PC-9 (cell line): ENCODE data around the gene SLC25A41. TPM values are rescaled to one million over a fixed set of nuclear protein-coding genes. Genes with fewer than 3 reads are reported as not detected.

ENCODE experiments used
- BruUV-seq: library from RNA; stranded (reverse); fragments of 400-500 nt; replicated peaks from 2 replicates; lab custom pipeline; 2021; lab: Mats Ljungman, UMichigan
- CTCF ChIA-PET: fragments of 300-600 bp; sonication (Branson Sonifier 250); formaldehyde crosslinking; loops from one replicate; lab custom pipeline; 2022; ENCODE audit warnings: antibody characterized with exemption; lab: Charles Lee
- POLR2A ChIA-PET: fragments of 300-600 bp; sonication (Branson Sonifier 250); formaldehyde crosslinking; loops from one replicate; lab custom pipeline; 2022; ENCODE audit warnings: antibody characterized with exemption; ENCODE audit not compliant: unreplicated experiment; lab: Charles Lee
- DNase-seq, 2 experiments: peaks; one replicate each; pipeline versions ENCODE4 v3.0.0 to v3.0.0-alpha.2; 2015 to 2022; ENCODE audit warnings: mixed read lengths in 1 of 2
- H2AFZ ChIP-seq: fragments of 200-600 bp; sonication (generic); 2 replicates; pipeline ENCODE4 v1.8.1; 2017; ENCODE audit warnings: antibody characterized with exemption
- H3F3A ChIP-seq: fragments of 200-600 bp; sonication (generic); 2 replicates; pipeline ENCODE4 v1.8.1; 2017; ENCODE audit warnings: antibody characterized with exemption, mild to moderate bottlenecking, low read depth; ENCODE audit not compliant: insufficient read depth
- H3K27ac ChIP-seq: fragments of 200-600 bp; sonication (generic); 2 replicates; pipeline ENCODE4 v1.6.1; 2016; ENCODE audit warnings: mixed run types
- H3K27me3 ChIP-seq: fragments of 200-600 bp; sonication (generic); 2 replicates; pipeline ENCODE4 v1.6.1; 2016; ENCODE audit warnings: low read depth, mixed run types; ENCODE audit not compliant: insufficient read depth
- H3K36me3 ChIP-seq: fragments of 200-600 bp; sonication (generic); 2 replicates; pipeline ENCODE4 v1.6.1; 2016; ENCODE audit warnings: low read depth, mixed run types
- H3K4me1 ChIP-seq: fragments of 200-600 bp; sonication (generic); replicated peaks from 2 replicates; pipeline ENCODE4 v1.6.1; 2016; ENCODE audit warnings: mixed run types; ENCODE audit not compliant: insufficient read depth
- H3K4me2 ChIP-seq: fragments of 200-600 bp; sonication (generic); 2 replicates; pipeline ENCODE4 v1.6.1; 2017; ENCODE audit warnings: mixed run types
- H3K4me3 ChIP-seq: fragments of 200-600 bp; sonication (generic); 2 replicates; pipeline ENCODE4 v1.6.1; 2016; ENCODE audit warnings: mixed run types
- H3K79me2 ChIP-seq: fragments of 200-600 bp; sonication (generic); 2 replicates; pipeline ENCODE4 v1.6.1; 2017; ENCODE audit warnings: low read depth, mixed run types
- H3K9me2 ChIP-seq: fragments of 200-600 bp; sonication (generic); 2 replicates; pipeline ENCODE4 v1.8.1; 2017; ENCODE audit warnings: mild to moderate bottlenecking; ENCODE audit not compliant: insufficient read depth
- H3K9me3 ChIP-seq: fragments of 200-600 bp; sonication (generic); 2 replicates; pipeline ENCODE4 v1.8.1; 2016; ENCODE audit warnings: low read depth; ENCODE audit not compliant: insufficient read depth
- H4K20me1 ChIP-seq: fragments of 200-600 bp; sonication (generic); 2 replicates; pipeline ENCODE4 v1.8.1; 2017; ENCODE audit not compliant: insufficient read depth
- CTCF ChIP-seq: fragments of 200-600 bp; sonication (generic); conservative IDR thresholded peaks from 2 replicates; pipeline ENCODE4 v1.6.1; 2017; ENCODE audit warnings: mixed run types, antibody characterized with exemption, mild to moderate bottlenecking, moderate library complexity
- EZH2 ChIP-seq: fragments of 200-600 bp; sonication (generic); IDR thresholded peaks from 2 replicates; pipeline ENCODE4 v1.8.0; 2017; ENCODE audit warnings: antibody characterized with exemption, low read depth
- intact Hi-C: fragments of 100-400 bp; cut with micrococcal nuclease; formaldehyde crosslinking; loops from one replicate; pipeline ENCODE4 v1.10.0; 2022; ENCODE audit not compliant: unreplicated experiment
- microRNA-seq: library from miRNA; unstranded; fragments of <30 nt; microRNA quantifications from one replicate; pipeline ENCODE4 v1.2.0, GENCODE V29; 2021; ENCODE audit warnings: borderline number of aligned reads, borderline replicate concordance
- total RNA-seq: library from RNA; stranded (reverse); gene quantifications from 2 replicates; pipeline ENCODE4 v1.2.3, GENCODE V29; 2021

Gene SLC25A41
- total RNA-seq, 1 experiment from 2014 or later = not detected

- Histone ChIP-seq H3K9me3 (no peaks in the 10 kb centered on the region), H3K9me2 (no peaks in the 10 kb centered on the region), H2AFZ (no peak overlapping the region), H3K36me3 (no peaks in the 10 kb centered on the region), H3F3A (0 out of 2 replicates have a peak, but pooled peaks cover 3% of the 10 kb centered on the region), H3K79me2 (no peaks in the 10 kb centered on the region), H4K20me1 (no peaks in the 10 kb centered on the region), H3K4me3 (no peak overlapping the region), H3K27me3 (no peaks in the 10 kb centered on the region), H3K4me1 (no peaks in the 10 kb centered on the region), H3K27ac (no peak overlapping the region), H3K4me2 (no peak overlapping the region)
- DNase-seq = no peak
- intact Hi-C loops = no loop called here
- TF ChIP-seq EZH2 (no peak), CTCF (no peak)
- ChIA-PET CTCF (no interaction called here), POLR2A (no interaction called here)
- no TSS peak for BruUV-seq
Measured at GRCh38 chr19:6376512-6377190, 56.9 kb downstream of the SLC25A41 start.

Small RNAs within 50 kb of the gene (microRNA-seq; reads per million reads assigned to microRNA genes)
- gene MIR3940 (53.9 reads per million, percentile 44 among the genes with 10 or more reads in this experiment), gene MIR6790 (not detected), gene MIR6885 (not detected)

Other genes with a start within 250 kb of the SLC25A41 start
- gene MLLT1, start 153.8 kb downstream of the SLC25A41 start, total RNA-seq = 36.8 and 44.2 TPM in 2 replicates
- gene ACER1, start 100.2 kb downstream of the SLC25A41 start, total RNA-seq = not detected in 2 replicates
- gene CLPP, start 72.2 kb downstream of the SLC25A41 start, total RNA-seq = 63.7 and 65.3 TPM in 2 replicates
- 53.6 and 75.7 TPM in 2 replicates for gene ALKBH7, start 61.0 kb downstream of the SLC25A41 start, total RNA-seq
- 1.3 TPM in 2 replicates for gene PSPN, start 57.8 kb downstream of the SLC25A41 start, total RNA-seq
- 40.9 and 43.8 TPM in 2 replicates for gene GTF2F1, start 40.6 kb downstream of the SLC25A41 start, total RNA-seq
- 201 and 288 TPM in 2 replicates for gene KHSRP, start 9.0 kb downstream of the SLC25A41 start, total RNA-seq
- 57.5 and 59.5 TPM in 2 replicates for gene SLC25A23, start 26.0 kb upstream of the SLC25A41 start, total RNA-seq
- 36.4 and 40.6 TPM in 2 replicates for gene CRB3, start 30.5 kb upstream of the SLC25A41 start, total RNA-seq
- gene DENND1C, start 48.0 kb upstream of the SLC25A41 start, total RNA-seq = not detected in 2 replicates
- gene TUBB4A, start 68.5 kb upstream of the SLC25A41 start, total RNA-seq = not detected in 2 replicates
- gene TNFSF9, start 97.3 kb upstream of the SLC25A41 start, total RNA-seq = 8.4 and 11.2 TPM in 2 replicates
- not detected in 2 replicates for gene CD70, start 157.4 kb upstream of the SLC25A41 start, total RNA-seq
- gene TNFSF14, start 236.4 kb upstream of the SLC25A41 start, total RNA-seq = 0.30 and 0.37 TPM in 2 replicates